ENCODE results near the gene PRSS1.
"Not testable (repeated sequence)": the region's sequence is repeated elsewhere in the genome, so short reads cannot be mapped to it uniquely, and the experiment has no call there.

PRSS1 gene

GRCh38 chr7:142718313-142718712 lies 31.0 kb upstream of the PRSS1 start:
- Histone ChIP-seq H3K4me1 (ENCODE audit: insufficient read depth, low read length) (no peaks in the 10 kb centered on the region), H3K27me3 (ENCODE audit: insufficient read depth, low read length) (no peaks in the 10 kb centered on the region), H3K27ac (ENCODE audit: low read length) (no peak overlapping the region), H3K9ac (ENCODE audit: low read depth, low read length) (no peak overlapping the region), H3K9me3 (ENCODE audit: insufficient read depth, low read depth, low read length) (no peaks in the 10 kb centered on the region), H3K4me3 (ENCODE audit: low read length) (no peak overlapping the region), H3K36me3 (ENCODE audit: insufficient read depth, low read depth, low read length) (no peaks in the 10 kb centered on the region)

DNA sequence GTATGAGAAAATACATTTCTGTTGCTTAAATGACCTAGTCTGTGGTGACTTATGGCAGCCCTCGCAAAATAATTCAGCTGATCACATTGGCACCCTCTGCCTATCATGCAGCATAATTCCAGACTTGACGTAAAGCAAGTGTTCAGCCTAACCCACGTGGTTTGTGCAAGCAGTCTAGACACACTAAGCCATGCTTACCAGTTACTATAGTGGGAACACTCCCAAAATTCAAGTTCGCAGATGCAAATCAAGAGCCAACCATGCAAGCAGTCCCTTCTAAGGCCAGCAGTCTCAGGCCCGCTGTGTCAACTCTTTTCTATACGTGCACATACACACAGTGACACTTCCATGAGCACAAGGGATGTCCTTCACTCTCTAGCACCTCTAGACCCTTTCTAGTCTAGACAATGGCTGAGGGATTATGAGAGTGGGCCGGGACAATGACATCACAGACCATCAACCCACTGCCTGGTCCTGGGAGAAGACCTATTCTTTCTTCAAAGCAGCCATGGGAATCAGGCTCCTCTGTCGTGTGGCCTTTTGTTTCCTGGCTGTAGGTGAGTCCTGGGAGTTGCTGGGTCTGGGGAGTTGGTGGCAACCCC lies 29.0 kb upstream of the PRSS1 start:
- no peak overlapping the region for H3K27ac ChIP-seq (ENCODE audit: low read length)
- H3K36me3 ChIP-seq (ENCODE audit: insufficient read depth, low read depth, low read length) = no peaks in the 10 kb centered on the region
- no peaks in the 10 kb centered on the region for H3K9me3 ChIP-seq (ENCODE audit: insufficient read depth, low read depth, low read length)
- H3K9ac ChIP-seq (ENCODE audit: low read depth, low read length) = no peak overlapping the region
- no peaks in the 10 kb centered on the region for H3K27me3 ChIP-seq (ENCODE audit: insufficient read depth, low read length)
- no peak overlapping the region for H3K4me3 ChIP-seq (ENCODE audit: low read length)
- H3K4me1 ChIP-seq (ENCODE audit: insufficient read depth, low read length) = no peaks in the 10 kb centered on the region

DNA sequence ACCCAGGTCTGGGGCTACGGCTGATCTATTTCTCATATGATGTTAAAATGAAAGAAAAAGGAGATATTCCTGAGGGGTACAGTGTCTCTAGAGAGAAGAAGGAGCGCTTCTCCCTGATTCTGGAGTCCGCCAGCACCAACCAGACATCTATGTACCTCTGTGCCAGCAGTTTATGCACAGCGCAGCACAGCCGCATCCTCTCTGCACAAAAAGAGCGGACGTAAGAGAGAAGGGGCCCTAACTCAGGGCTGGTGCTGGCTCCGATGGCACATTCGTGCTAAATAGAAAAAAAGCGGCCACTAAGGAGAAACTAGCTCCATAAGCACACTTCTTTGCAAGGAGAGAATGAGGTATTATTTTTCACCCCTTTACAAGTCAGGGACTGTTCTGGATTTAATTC lies 28.3 kb upstream of the PRSS1 start:
- Histone ChIP-seq H3K36me3 (ENCODE audit: insufficient read depth, low read depth, low read length) (no peaks in the 10 kb centered on the region), H3K9ac (ENCODE audit: low read depth, low read length) (no peak overlapping the region)

GRCh38 chr7:142722248-142722794 lies 27.0 kb upstream of the PRSS1 start:
- Histone ChIP-seq H3K9ac (ENCODE audit: low read depth, low read length) (no peak overlapping the region), H3K4me3 (ENCODE audit: low read length) (no peak overlapping the region), H3K9me3 (ENCODE audit: insufficient read depth, low read depth, low read length) (no peaks in the 10 kb centered on the region), H3K27me3 (ENCODE audit: insufficient read depth, low read length) (no peaks in the 10 kb centered on the region), H3K4me1 (ENCODE audit: insufficient read depth, low read length) (no peaks in the 10 kb centered on the region), H3K36me3 (ENCODE audit: insufficient read depth, low read depth, low read length) (no peaks in the 10 kb centered on the region), H3K27ac (ENCODE audit: low read length) (no peak overlapping the region)

More for the DNA sequence above, 28.3 kb upstream of the PRSS1 start:
- Histone ChIP-seq H3K27ac (ENCODE audit: low read length) (no peak overlapping the region), H3K27me3 (ENCODE audit: insufficient read depth, low read length) (no peaks in the 10 kb centered on the region), H3K4me1 (ENCODE audit: insufficient read depth, low read length) (no peaks in the 10 kb centered on the region), H3K4me3 (ENCODE audit: low read length) (no peak overlapping the region), H3K9me3 (ENCODE audit: insufficient read depth, low read depth, low read length) (no peaks in the 10 kb centered on the region)

DNA sequence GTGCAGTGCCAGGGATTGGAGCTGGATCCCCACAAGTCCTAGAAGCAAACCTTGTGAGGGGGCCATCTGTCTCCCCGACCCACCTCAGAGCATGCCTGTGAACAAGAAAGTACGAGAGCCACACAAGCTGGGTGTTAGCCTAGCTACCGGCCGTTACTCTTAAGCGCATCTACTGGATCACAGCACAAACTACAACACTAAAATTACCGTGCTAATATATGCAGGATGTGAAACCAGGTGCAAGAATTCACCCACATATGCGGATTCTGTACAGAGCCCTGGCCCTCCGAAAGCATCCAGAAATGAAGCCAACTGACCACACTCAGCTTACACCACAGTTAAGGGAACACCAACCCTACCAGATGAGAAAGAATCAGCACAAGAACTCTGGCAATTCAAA lies 16.0 kb upstream of the PRSS1 start:
- no peak overlapping the region for H3K9ac ChIP-seq (ENCODE audit: low read depth, low read length)
- H3K27me3 ChIP-seq (ENCODE audit: insufficient read depth, low read length) = no peaks in the 10 kb centered on the region
- H3K9me3 ChIP-seq (ENCODE audit: insufficient read depth, low read depth, low read length) = peaks cover 9% of the 10 kb centered on the region
- H3K4me3 ChIP-seq (ENCODE audit: low read length) = no peak overlapping the region
- no peaks in the 10 kb centered on the region for H3K36me3 ChIP-seq (ENCODE audit: insufficient read depth, low read depth, low read length)
- H3K4me1 ChIP-seq (ENCODE audit: insufficient read depth, low read length) = no peaks in the 10 kb centered on the region
- no peak overlapping the region for H3K27ac ChIP-seq (ENCODE audit: low read length)

DNA sequence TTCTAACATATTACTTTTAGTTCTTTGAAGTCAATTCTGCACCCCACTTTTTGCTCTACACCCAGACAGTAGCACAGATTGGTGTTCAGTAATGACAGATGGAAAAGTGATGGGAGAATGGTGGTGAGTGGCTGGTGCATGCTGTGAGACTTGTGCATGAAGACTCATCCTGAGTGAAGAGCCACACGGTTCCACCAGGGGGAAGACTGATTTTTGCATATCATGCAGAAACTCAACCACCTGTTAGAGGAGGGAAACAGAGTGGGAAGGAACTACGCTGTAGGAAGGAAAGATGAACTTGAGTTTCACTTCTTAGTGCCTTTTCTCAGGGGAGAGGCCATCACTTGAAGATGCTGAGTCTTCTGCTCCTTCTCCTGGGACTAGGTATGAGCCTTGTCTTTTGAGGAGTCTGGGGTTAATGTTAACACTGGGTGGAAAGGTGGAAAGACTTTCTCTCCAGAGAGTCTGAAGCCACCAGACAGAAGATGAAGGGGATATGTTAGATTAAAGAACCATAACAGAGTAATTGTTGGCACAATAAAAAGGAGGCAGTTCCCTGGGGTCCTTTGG lies 9.3 kb upstream of the PRSS1 start:
- no peaks in the 10 kb centered on the region for H3K4me1 ChIP-seq (ENCODE audit: insufficient read depth, low read length)

DNA sequence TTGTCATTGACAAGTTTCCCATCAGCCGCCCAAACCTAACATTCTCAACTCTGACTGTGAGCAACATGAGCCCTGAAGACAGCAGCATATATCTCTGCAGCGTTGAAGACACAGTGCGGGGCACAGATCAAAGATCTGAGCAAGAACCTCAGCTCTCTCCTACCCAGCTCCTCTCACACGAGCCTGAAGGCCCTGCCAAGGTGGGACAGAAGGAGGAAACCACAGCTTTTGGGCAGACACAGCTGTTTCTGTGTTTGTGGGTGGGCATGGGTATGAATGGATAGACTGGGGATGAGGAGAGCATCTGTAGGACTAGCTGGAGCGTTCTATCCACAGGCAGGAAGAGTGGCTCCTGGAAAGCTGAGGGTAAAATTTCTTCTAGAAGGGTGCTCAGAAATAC lies 8.5 kb upstream of the PRSS1 start:
- Histone ChIP-seq H3K9ac (ENCODE audit: low read depth, low read length) (no peak overlapping the region), H3K27ac (ENCODE audit: low read length) (no peak overlapping the region), H3K4me3 (ENCODE audit: low read length) (no peak overlapping the region), H3K36me3 (ENCODE audit: insufficient read depth, low read depth, low read length) (no peaks in the 10 kb centered on the region), H3K27me3 (ENCODE audit: insufficient read depth, low read length) (no peaks in the 10 kb centered on the region), H3K9me3 (ENCODE audit: insufficient read depth, low read depth, low read length) (no peaks in the 10 kb centered on the region), H3K4me1 (ENCODE audit: insufficient read depth, low read length) (no peaks in the 10 kb centered on the region)

More for the DNA sequence above, 9.3 kb upstream of the PRSS1 start:
- H3K27ac ChIP-seq (ENCODE audit: low read length) = no peak overlapping the region
- H3K9ac ChIP-seq (ENCODE audit: low read depth, low read length) = no peak overlapping the region
- H3K9me3 ChIP-seq (ENCODE audit: insufficient read depth, low read depth, low read length) = peaks cover 5% of the 10 kb centered on the region; the same call in 1 of the 2 replicates
- H3K4me3 ChIP-seq (ENCODE audit: low read length) = no peak overlapping the region
- no peaks in the 10 kb centered on the region for H3K27me3 ChIP-seq (ENCODE audit: insufficient read depth, low read length)
- H3K36me3 ChIP-seq (ENCODE audit: insufficient read depth, low read depth, low read length) = no peaks in the 10 kb centered on the region

GRCh38 chr7:142741932-142742331 lies 7.3 kb upstream of the PRSS1 start:
- not testable (repeated sequence) for H3K36me3 ChIP-seq (ENCODE audit: insufficient read depth, low read depth, low read length); H3K9ac ChIP-seq (ENCODE audit: low read depth, low read length); H3K4me3 ChIP-seq (ENCODE audit: low read length); H3K27me3 ChIP-seq (ENCODE audit: insufficient read depth, low read length); H3K4me1 ChIP-seq (ENCODE audit: insufficient read depth, low read length); H3K27ac ChIP-seq (ENCODE audit: low read length); H3K9me3 ChIP-seq (ENCODE audit: insufficient read depth, low read depth, low read length)

- Histone ChIP-seq H3K27me3 (ENCODE audit: insufficient read depth, low read length) (no peaks in the 10 kb centered on the region), H3K4me3 (ENCODE audit: low read length) (no peak overlapping the region), H3K9me3 (ENCODE audit: insufficient read depth, low read depth, low read length) (no peaks in the 10 kb centered on the region), H3K36me3 (ENCODE audit: insufficient read depth, low read depth, low read length) (no peaks in the 10 kb centered on the region), H3K9ac (ENCODE audit: low read depth, low read length) (no peak overlapping the region), H3K27ac (ENCODE audit: low read length) (no peak overlapping the region), H3K4me1 (ENCODE audit: insufficient read depth, low read length) (no peaks in the 10 kb centered on the region)
These were observed 4.1 kb upstream of the PRSS1 start for GRCh38 chr7:142745091-142745635.

GRCh38 chr7:142745745-142746144 lies 3.5 kb upstream of the PRSS1 start:
- no peaks in the 10 kb centered on the region for H3K9me3 ChIP-seq (ENCODE audit: insufficient read depth, low read depth, low read length)
- no peak overlapping the region for H3K4me3 ChIP-seq (ENCODE audit: low read length)
- H3K9ac ChIP-seq (ENCODE audit: low read depth, low read length) = no peak overlapping the region
- H3K27me3 ChIP-seq (ENCODE audit: insufficient read depth, low read length) = no peaks in the 10 kb centered on the region
- no peak overlapping the region for H3K27ac ChIP-seq (ENCODE audit: low read length)
- no peaks in the 10 kb centered on the region for H3K4me1 ChIP-seq (ENCODE audit: insufficient read depth, low read length)
- H3K36me3 ChIP-seq (ENCODE audit: insufficient read depth, low read depth, low read length) = no peaks in the 10 kb centered on the region

- Histone ChIP-seq H3K4me3 (ENCODE audit: low read length) (no peak overlapping the region), H3K27ac (ENCODE audit: low read length) (no peak overlapping the region), H3K36me3 (ENCODE audit: insufficient read depth, low read depth, low read length) (no peaks in the 10 kb centered on the region), H3K9me3 (ENCODE audit: insufficient read depth, low read depth, low read length) (no peaks in the 10 kb centered on the region), H3K27me3 (ENCODE audit: insufficient read depth, low read length) (no peaks in the 10 kb centered on the region), H3K9ac (ENCODE audit: low read depth, low read length) (no peak overlapping the region), H3K4me1 (ENCODE audit: insufficient read depth, low read length) (no peaks in the 10 kb centered on the region)
These were observed 3.0 kb upstream of the PRSS1 start for GRCh38 chr7:142746264-142746663.

GRCh38 chr7:142748410-142748809 lies 862 bp upstream of the PRSS1 start:
- not testable (repeated sequence) for H3K4me1 ChIP-seq (ENCODE audit: insufficient read depth, low read length); H3K9me3 ChIP-seq (ENCODE audit: insufficient read depth, low read depth, low read length); H3K27ac ChIP-seq (ENCODE audit: low read length); H3K36me3 ChIP-seq (ENCODE audit: insufficient read depth, low read depth, low read length); H3K4me3 ChIP-seq (ENCODE audit: low read length); H3K27me3 ChIP-seq (ENCODE audit: insufficient read depth, low read length); H3K9ac ChIP-seq (ENCODE audit: low read depth, low read length)

Measured in iPS-20b (cell line).